Stimulated activated CD4-positive, alpha-beta T cell treated with anti-CD3 and anti-CD28 coated beads, Interleukin-1b, Interleukin-23, amount 100 ng/mL, for 4 hours (primary cell): Measurements from ENCODE around the gene CYB5D1.
"Not testable (repeated sequence)": the region's sequence is repeated elsewhere in the genome, so short reads cannot be mapped to it uniquely, and the experiment has no call there.

ENCODE experiments used
- DNase-seq, 2 donors: peaks; one replicate each; pipeline ENCODE4 v3.0.0-alpha.2; 2020; ENCODE audit warnings: low read depth in 2 of 2

CYB5D1 gene

GRCh38 chr17:7856011-7856810 is 1.6 kb upstream of the CYB5D1 start:
- peak; percentile 32 to 41 for DNase-seq

GRCh38 chr17:7856811-7857712 is 741 bp upstream of the CYB5D1 start, which contains the start of gene NAA38:
TSS of gene NAA38 (minus strand) at chr17:7857559. CDS start at chr17:7857463, 96 bp downstream.
- peak; percentile 82 to 88 for DNase-seq

GRCh38 chr17:7858522-7858810 is 663 bp downstream of the CYB5D1 start:
- peak in 1 of 2 donors; percentile 34 for DNase-seq

GRCh38 chr17:7859028-7859427 is 1.2 kb downstream of the CYB5D1 start:
- no peak for DNase-seq

GRCh38 chr17:7862692-7863437 is 5.1 kb downstream of the CYB5D1 start:
- peak in 1 of 2 donors; percentile 25 for DNase-seq

- DNase-seq: not testable (repeated sequence)
Measured at GRCh38 chr17:7864384-7864783, 6.6 kb downstream of the CYB5D1 start.

- DNase-seq: no peak
Measured at GRCh38 chr17:7864995-7865650, 7.3 kb downstream of the CYB5D1 start.

GRCh38 chr17:7867881-7868329 is 10.1 kb downstream of the CYB5D1 start:
- no peak for DNase-seq

GRCh38 chr17:7873051-7873450 is 15.2 kb downstream of the CYB5D1 start:
- DNase-seq: no peak

- no peak for DNase-seq
Measured at GRCh38 chr17:7875804-7876370, 18.1 kb downstream of the CYB5D1 start.

GRCh38 chr17:7878234-7878633 is 20.4 kb downstream of the CYB5D1 start:
- DNase-seq: no peak

GRCh38 chr17:7880076-7880868 is 22.5 kb downstream of the CYB5D1 start:
- DNase-seq: no peak

- no peak for DNase-seq
Measured at GRCh38 chr17:7881276-7882054, 23.7 kb downstream of the CYB5D1 start.

- DNase-seq: no peak
Measured at GRCh38 chr17:7882068-7882467, 24.3 kb downstream of the CYB5D1 start.

- DNase-seq: no peak
Measured at GRCh38 chr17:7882629-7883028, 24.8 kb downstream of the CYB5D1 start.

GRCh38 chr17:7883781-7884386 is 26.1 kb downstream of the CYB5D1 start:
- no peak for DNase-seq

GRCh38 chr17:7884581-7885366 is 27.0 kb downstream of the CYB5D1 start:
- DNase-seq: peak; percentile 44 to 45
